HG02970 (cell line): Measurements from ENCODE around the gene UNC80.

ENCODE experiments used
- ATAC-seq: cut with Tn5 transposase; IDR thresholded peaks from one replicate; pipeline ENCODE4 v1.9.1; 2021; ENCODE audit warnings: mild to moderate bottlenecking, moderate library complexity, moderate number of reproducible peaks; ENCODE audit not compliant: unreplicated experiment, low FRiP score

Gene UNC80

GRCh38 chr2:209965723-209966122 is 194.1 kb downstream of the UNC80 start:
- ATAC-seq: no peak

- ATAC-seq: no peak
Observed at GRCh38 chr2:209969692-209970091, 198.1 kb downstream of the UNC80 start.

- ATAC-seq: no peak
Observed at GRCh38 chr2:209970271-209970670, 198.6 kb downstream of the UNC80 start.

- ATAC-seq: no peak
Observed at GRCh38 chr2:209970711-209971110, 199.1 kb downstream of the UNC80 start.

- no peak for ATAC-seq
Observed at GRCh38 chr2:209973328-209973727, 201.7 kb downstream of the UNC80 start.

GRCh38 chr2:209974576-209974975 is 202.9 kb downstream of the UNC80 start:
- no peak for ATAC-seq

- peak; percentile 81 for ATAC-seq
Observed at GRCh38 chr2:209976698-209977385, 205.2 kb downstream of the UNC80 start.

GRCh38 chr2:209977386-209978239 is 206.0 kb downstream of the UNC80 start:
- peak; percentile 50 for ATAC-seq

GRCh38 chr2:209984291-209984690 is 212.7 kb downstream of the UNC80 start:
- ATAC-seq: no peak

GRCh38 chr2:209985874-209986273 is 214.2 kb downstream of the UNC80 start:
- no peak for ATAC-seq

GRCh38 chr2:209986415-209986814 is 214.8 kb downstream of the UNC80 start:
- no peak for ATAC-seq

- no peak for ATAC-seq
Observed at GRCh38 chr2:209988010-209988409, 216.4 kb downstream of the UNC80 start.

- ATAC-seq: no peak
Observed at GRCh38 chr2:209990838-209991237, 219.2 kb downstream of the UNC80 start.

- no peak for ATAC-seq
Observed at GRCh38 chr2:209993968-209994367, 222.3 kb downstream of the UNC80 start.

GRCh38 chr2:209998596-209998995 is 227.0 kb downstream of the UNC80 start:
- no peak for ATAC-seq

GRCh38 chr2:210000464-210001324 is 229.1 kb downstream of the UNC80 start:
- no peak for ATAC-seq

- ATAC-seq: peak; percentile 100
Observed at GRCh38 chr2:210002158-210003157, 230.8 kb downstream of the UNC80 start, which contains the start of gene RPE. RPE (plus strand) TSS chr2:210002638; CDS start chr2:210002662, 24 bp downstream.

- ATAC-seq: no peak
Observed at GRCh38 chr2:210003359-210003758, 231.7 kb downstream of the UNC80 start.

GRCh38 chr2:210004881-210005280 is 233.2 kb downstream of the UNC80 start:
- ATAC-seq: no peak
